Measurements from ENCODE around the gene PRUNE2. TPM values are rescaled to one million over a fixed set of nuclear protein-coding genes. Genes with fewer than 3 reads are reported as not detected.

Gene PRUNE2
- total and polyA plus RNA-seq, 2 of the 8 experiments (the other 6 are each of a cell fraction or from before 2014, with no cell fraction given): 5.5 to 13.3 TPM

- no peak for TF ChIP-seq USF2 (IDR thresholded peaks at IDR 0.05; ENCODE audit: low read length)
Measured at GRCh38 chr9:76654575-76654974, 251.3 kb downstream of the PRUNE2 start (continued).

Data from H1 (cell line).